SK-N-SH (cell line): Measurements from ENCODE around the gene ARHGAP10. TPM values are rescaled to one million over a fixed set of nuclear protein-coding genes. Genes with fewer than 3 reads are reported as not detected.

Experiments used
- CTCF ChIA-PET: fragments of 300-600, 350-600 bp; formaldehyde crosslinking; extraction: SDS; loops from one replicate; lab custom pipeline; 2021; lab: Yijun Ruan, JAX
- POLR2A ChIA-PET: fragments of 350-600 bp; sonication (Branson Sonifier 250); formaldehyde crosslinking; extraction: SDS; loops from one replicate; lab custom pipeline; 2020; ENCODE audit warnings: antibody characterized with exemption, inconsistent platforms; lab: Yijun Ruan, JAX
- DNase-seq: peaks from one replicate; pipeline ENCODE4 v3.0.0; 2012
- H2AFZ ChIP-seq: fragments of 200-600 bp; sonication (generic); 2 replicates; pipeline ENCODE4 v1.8.1; 2016; ENCODE audit warnings: antibody characterized with exemption, mild to moderate bottlenecking, low read depth
- H3F3A ChIP-seq: fragments of 200-600 bp; sonication (generic); replicated peaks from 2 replicates; pipeline ENCODE3; 2016; ENCODE audit warnings: antibody characterized with exemption, mild to moderate bottlenecking; ENCODE audit not compliant: insufficient read depth
- H3K27ac ChIP-seq, 2 experiments: fragments of 200-500 bp in 1 of 2; fragments of 200-600 bp in 1 of 2; sonication (Bioruptor generic) in 1 of 2; sonication (generic), shearing (Covaris generic) in 1 of 2; 2 replicates each; pipeline versions ENCODE4 v1.5.1 to v1.6.1; 2014 to 2016; ENCODE audit warnings: low read depth in 2 of 2, inconsistent platforms in 1 of 2, low read length in 1 of 2, mild to moderate bottlenecking in 1 of 2, mixed read lengths in 1 of 2
- H3K27me3 ChIP-seq: fragments of 200-600 bp; sonication (generic), shearing (Covaris generic); 2 replicates; pipeline ENCODE4 v1.6.1; 2016; ENCODE audit warnings: mixed run types; ENCODE audit not compliant: insufficient read depth
- H3K36me3 ChIP-seq, 2 experiments: fragments of 200-500 bp in 1 of 2; fragments of 200-600 bp in 1 of 2; sonication (Bioruptor generic) in 1 of 2; sonication (generic) in 1 of 2; replicated peaks in 1 of 2; 2 replicates each; pipeline versions ENCODE3 to v1.5.1; 2014 to 2016; ENCODE audit warnings: low read length in 1 of 2, mild to moderate bottlenecking in 1 of 2; ENCODE audit not compliant: insufficient read depth in 2 of 2, control insufficient read depth in 1 of 2
- H3K4me1 ChIP-seq, 2 experiments: fragments of 200-500 bp in 1 of 2; fragments of 200-600 bp in 1 of 2; sonication (Bioruptor generic) in 1 of 2; sonication (generic), shearing (Covaris generic) in 1 of 2; 2 replicates each; pipeline versions ENCODE4 v1.5.1 to v1.6.1; 2014 to 2016; ENCODE audit warnings: low read depth in 1 of 2, low read length in 1 of 2, mixed run types in 1 of 2; ENCODE audit not compliant: insufficient read depth in 2 of 2, control insufficient read depth in 1 of 2
- H3K4me2 ChIP-seq: fragments of 200-600 bp; sonication (generic), shearing (Covaris generic); 2 replicates; pipeline ENCODE4 v1.6.1; 2017; ENCODE audit warnings: mixed run types
- H3K4me3 ChIP-seq, 2 experiments: fragments of 200-500 bp in 1 of 2; fragments of 200-600 bp in 1 of 2; sonication (Bioruptor generic) in 1 of 2; sonication (generic), shearing (Covaris generic) in 1 of 2; 2 replicates each; pipeline versions ENCODE4 v1.5.1 to v1.8.1; 2014 to 2016; ENCODE audit warnings: low read depth in 2 of 2, inconsistent platforms in 1 of 2, low read length in 1 of 2, mild to moderate bottlenecking in 1 of 2, mixed read lengths in 1 of 2, moderate library complexity in 1 of 2
- H3K79me2 ChIP-seq: fragments of 200-600 bp; sonication (generic); 2 replicates; pipeline ENCODE4 v1.8.1; 2017; ENCODE audit warnings: mild to moderate bottlenecking; ENCODE audit not compliant: insufficient read depth
- H3K9ac ChIP-seq: fragments of 200-600 bp; sonication (generic); 2 replicates; pipeline ENCODE4 v1.6.1; 2017; ENCODE audit warnings: mixed run types
- H3K9me2 ChIP-seq: fragments of 200-600 bp; sonication (generic); 2 replicates; pipeline ENCODE4 v1.6.1; 2017; ENCODE audit warnings: mixed run types
- H3K9me3 ChIP-seq: fragments of 200-600 bp; sonication (generic); 2 replicates; pipeline ENCODE4 v1.6.1; 2017; ENCODE audit warnings: mixed run types, mild to moderate bottlenecking, moderate library complexity
- H4K20me1 ChIP-seq: fragments of 200-600 bp; sonication (generic); 2 replicates; pipeline ENCODE4 v1.6.1; 2017; ENCODE audit warnings: mild to moderate bottlenecking, mixed run types; ENCODE audit not compliant: insufficient read depth
- CHD2 ChIP-seq: fragments of 150-350 bp; IDR thresholded peaks from 2 replicates; pipeline ENCODE4 v1.6.1; 2018; ENCODE audit warnings: low read length; ENCODE audit not compliant: partially characterized antibody
- EZH2phosphoT487 ChIP-seq: fragments of 200-600 bp; sonication (generic); IDR thresholded peaks from 2 replicates; pipeline ENCODE4 v1.6.1; 2017; ENCODE audit warnings: low read depth, mixed run types, mild to moderate bottlenecking, antibody characterized with exemption, moderate library complexity, borderline replicate concordance
- FOXM1 ChIP-seq: IDR thresholded peaks from 2 replicates; pipeline ENCODE4 v1.4.0; 2012; ENCODE audit warnings: low read depth, mild to moderate bottlenecking
- GATA2 ChIP-seq: sonication (generic); formaldehyde crosslinking; IDR thresholded peaks from 2 replicates; pipeline ENCODE4 v1.5.0; 2020; ENCODE audit warnings: mild to moderate bottlenecking, missing genetic modification reagents
- MEF2A ChIP-seq: IDR thresholded peaks from 2 replicates; pipeline ENCODE4 v1.4.0; 2012; ENCODE audit warnings: low read depth, borderline replicate concordance
- NFIC ChIP-seq: IDR thresholded peaks from 2 replicates; pipeline ENCODE4 v1.4.0; 2012; ENCODE audit warnings: borderline replicate concordance
- NRF1 ChIP-seq: IDR thresholded peaks from 2 replicates; pipeline ENCODE4 v1.6.1; 2012; ENCODE audit warnings: low read depth, mild to moderate bottlenecking, low read length
- PBX3 ChIP-seq: IDR thresholded peaks from 2 replicates; pipeline ENCODE4; 2012
- TAF1 ChIP-seq: IDR thresholded peaks from 2 replicates; pipeline ENCODE4 v1.6.1; 2012; ENCODE audit warnings: low read depth, mild to moderate bottlenecking, low read length, moderate library complexity, borderline replicate concordance
- TEAD4 ChIP-seq: IDR thresholded peaks from 2 replicates; pipeline ENCODE4 v1.4.0; 2012; ENCODE audit warnings: mild to moderate bottlenecking, borderline replicate concordance; ENCODE audit not compliant: insufficient read depth
- USF1 ChIP-seq: IDR thresholded peaks from 2 replicates; pipeline ENCODE4 v1.4.0; 2012; ENCODE audit warnings: low read depth, borderline replicate concordance
- WGBS: methylation state at CpG from one replicate; pipeline ENCODE4 v1.1.6; 2017; ENCODE audit warnings: low lambda C conversion rate; 5-methylcytosine and 5-hydroxymethylcytosine counted together
- polyA plus RNA-seq, 3 experiments: library from polyadenylated mRNA; depleted of rRNA; stranded (reverse); fragments of >200 nt; gene quantifications; 2 replicates each; pipeline ENCODE4 v1.2.3, GENCODE V29; 2012
- TF ChIP-seq, protein P1 (sequence below): IDR thresholded peaks from 2 replicates; pipeline ENCODE4 v1.4.0; 2012; ENCODE audit warnings: low read depth

ARHGAP10 gene
- polyA plus RNA-seq, 1 of the 3 experiments (the other 2 are of a cell fraction) = 15.1 TPM

DNA sequence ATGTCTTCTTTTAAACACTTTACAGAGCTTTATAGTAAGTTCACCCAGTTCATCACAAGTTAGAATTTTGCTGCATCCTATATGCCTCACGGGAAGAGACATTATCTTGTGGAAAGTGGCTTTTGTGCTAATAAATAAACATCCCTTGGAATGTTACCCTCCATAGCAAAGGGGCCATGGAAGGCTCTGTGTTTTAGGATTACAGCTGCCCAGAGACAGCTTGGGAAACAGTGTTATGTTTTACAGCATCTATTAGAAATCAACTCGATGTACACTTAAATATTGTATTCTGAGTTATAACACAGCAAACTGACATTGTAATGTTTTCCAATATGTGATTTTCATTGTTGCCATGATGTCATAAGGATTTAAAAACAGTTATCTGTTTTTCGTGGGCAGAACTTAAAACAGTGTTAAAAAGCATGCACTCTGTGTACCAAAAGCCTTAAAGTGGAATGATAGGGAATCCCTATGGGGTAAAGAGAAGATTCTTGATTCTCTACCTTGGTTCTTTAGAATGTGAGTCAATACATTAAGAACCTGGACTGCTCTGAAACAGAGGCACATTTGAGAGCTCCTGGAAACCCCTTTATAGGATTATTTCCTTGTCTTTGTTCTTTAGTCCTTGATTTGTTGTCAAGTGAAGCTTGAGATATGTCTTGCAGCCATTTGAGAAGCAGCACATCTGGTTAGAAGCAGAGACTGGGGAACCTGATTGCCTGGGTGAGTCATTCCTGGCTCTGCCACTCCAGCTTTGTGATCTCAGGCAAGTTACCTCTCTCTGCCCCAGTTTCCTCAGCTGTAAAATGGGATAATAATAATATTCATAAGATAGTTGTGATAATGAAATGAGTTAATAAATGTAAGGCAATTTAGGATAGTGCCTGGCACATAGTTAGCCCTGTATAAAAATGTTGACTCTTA is 41.6 kb downstream of the ARHGAP10 start (continued):
- TF ChIP-seq TAF1 = no peak
- TF ChIP-seq MEF2A = no peak
- TF ChIP-seq FOXM1 = no peak
- no peak for TF ChIP-seq USF1
- TF ChIP-seq, protein P1, sequence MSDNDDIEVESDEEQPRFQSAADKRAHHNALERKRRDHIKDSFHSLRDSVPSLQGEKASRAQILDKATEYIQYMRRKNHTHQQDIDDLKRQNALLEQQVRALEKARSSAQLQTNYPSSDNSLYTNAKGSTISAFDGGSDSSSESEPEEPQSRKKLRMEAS = no peak
- TF ChIP-seq TEAD4 = no peak
- TF ChIP-seq NFIC = no peak
- no peak for TF ChIP-seq CHD2
- TF ChIP-seq PBX3 = peak; percentile 16; the same call in 1 of the 2 replicates
- TF ChIP-seq EZH2phosphoT487 = no peak

- H3K4me3 ChIP-seq = no peak overlapping the region
- WGBS = 97% methylated on average over 10 of the region's 10 CpGs
Measured at GRCh38 chr4:147776716-147777115, 44.8 kb downstream of the ARHGAP10 start.

More at GRCh38 chr4:147776716-147777115, 44.8 kb downstream of the ARHGAP10 start:
- Histone ChIP-seq H3K4me2 (no peak overlapping the region), H3K9me2 (no peaks in the 10 kb centered on the region), H3K79me2 (peaks cover 80% of the 10 kb centered on the region), H3K36me3 (no peaks in the 10 kb centered on the region), H3K4me1 (peaks cover 33 to 36% of the 10 kb centered on the region in 2 experiments), H2AFZ (no peak overlapping the region), H4K20me1 (no peaks in the 10 kb centered on the region), H3K9me3 (no peaks in the 10 kb centered on the region), H3K27me3 (no peaks in the 10 kb centered on the region), H3K9ac (no peak overlapping the region), H3F3A (peaks cover 28% of the 10 kb centered on the region), H3K27ac (peak overlapping the region; percentile 19 to 79; a peak in 3 of 4 replicates)
- POLR2A ChIA-PET = interaction anchor here (1.0 kb wide), 1 partner anchor 9 kb away, joined by 4 read pairs; no protein-coding TSS in a partner anchor
- CTCF ChIA-PET = interaction anchor here (0.6 to 1.5 kb wide), 3 partner anchors 86 to 455 kb away, joined by 3 to 5 read pairs (median 4); no protein-coding TSS in a partner anchor
- DNase-seq = no peak
- TF ChIP-seq NRF1 (no peak), GATA2 (CRISPR knock-in tag) (no peak), TEAD4 (no peak)
